ENCODE results near the gene XK.

GRCh38 chrX:37746218-37746941 lies 60.8 kb downstream of the XK start:
- TF ChIP-seq POLR2A (IDR thresholded peaks at IDR 0.05): no peak
- TF ChIP-seq CTCF (IDR thresholded peaks at IDR 0.05 in 4 of 5, conservative IDR thresholded peaks at IDR 0.05 in 1 of 5): no peak

Data from gastrocnemius medialis (tissue), 4 donors.